Suprapubic skin (tissue), 4 donors: ENCODE measurements around the gene EEA1. TPM values are rescaled to one million over a fixed set of nuclear protein-coding genes. Genes with fewer than 3 reads are reported as not detected.

Experiments used
- DNase-seq, 2 donors: peaks; one replicate each; pipeline ENCODE4 v3.0.0-alpha.2; 2019; ENCODE audit warnings: low spot score in 2 of 2
- H3K27ac ChIP-seq: fragments of 200-600 bp; sonication (generic); one replicate; pipeline ENCODE4 v1.5.1; 2019
- H3K27me3 ChIP-seq: fragments of 200-600 bp; sonication (generic); one replicate; pipeline ENCODE4 v1.5.1; 2019
- H3K36me3 ChIP-seq: fragments of 200-600 bp; sonication (generic); one replicate; pipeline ENCODE4 v1.5.1; 2019
- H3K4me1 ChIP-seq: fragments of 200-600 bp; sonication (generic); one replicate; pipeline ENCODE4 v1.5.1; 2019
- H3K4me3 ChIP-seq: fragments of 200-600 bp; sonication (generic); one replicate; pipeline ENCODE4 v1.5.1; 2019; ENCODE audit warnings: mild to moderate bottlenecking
- H3K9me3 ChIP-seq: fragments of 200-600 bp; sonication (generic); one replicate; pipeline ENCODE4 v1.5.1; 2019
- EP300 ChIP-seq: sonication (generic); formaldehyde crosslinking; IDR thresholded peaks from one replicate; pipeline ENCODE4 v1.6.1; 2017; ENCODE audit warnings: antibody characterized with exemption
- POLR2A ChIP-seq, 2 donors: fragments of 450-650 bp; IDR thresholded peaks; one replicate each; pipeline ENCODE4 v1.6.1; 2017; ENCODE audit warnings: antibody characterized with exemption in 2 of 2, mild to moderate bottlenecking in 2 of 2, moderate library complexity in 2 of 2
- POLR2AphosphoS5 ChIP-seq, 3 donors: sonication (generic); formaldehyde crosslinking; IDR thresholded peaks; one replicate each; pipeline ENCODE4 v1.6.1; 2017; ENCODE audit warnings: antibody characterized with exemption in 3 of 3
- WGBS: methylation state at CpG from one replicate; pipeline ENCODE4 v1.1.5; 2018; 5-methylcytosine and 5-hydroxymethylcytosine counted together
- total RNA-seq, 4 donors: library from RNA; depleted of rRNA; stranded (reverse); fragments of >200 nt; gene quantifications; one replicate each; pipeline ENCODE4 v1.1.0, GENCODE V29; 2016
- TF ChIP-seq, protein P1 (sequence below), 2 donors: fragments of 200-600 bp in 1 of 2; fragments of 450-650 bp in 1 of 2; sonication (generic) in 1 of 2; IDR thresholded peaks; one replicate each; pipeline ENCODE4 v1.5.1; 2016 to 2019; ENCODE audit warnings: antibody characterized with exemption in 2 of 2, mild to moderate bottlenecking in 1 of 2, moderate library complexity in 1 of 2

The EEA1 gene
- total RNA-seq, 4 donors from 2014 or later, result 17.9 to 55.0 (median 23.2) TPM

GRCh38 chr12:92928421-92928961, 604 bp downstream of the EEA1 start:
- Histone ChIP-seq H3K4me1 (peaks cover 36% of the 10 kb centered on the region), H3K36me3 (no peaks in the 10 kb centered on the region), H3K27ac (peak overlapping the region; percentile 100), H3K4me3 (peak overlapping the region; percentile 86), H3K27me3 (no peaks in the 10 kb centered on the region), H3K9me3 (no peaks in the 10 kb centered on the region)
- DNase-seq, result peak; percentile 72 to 78
- TF ChIP-seq, protein P1, sequence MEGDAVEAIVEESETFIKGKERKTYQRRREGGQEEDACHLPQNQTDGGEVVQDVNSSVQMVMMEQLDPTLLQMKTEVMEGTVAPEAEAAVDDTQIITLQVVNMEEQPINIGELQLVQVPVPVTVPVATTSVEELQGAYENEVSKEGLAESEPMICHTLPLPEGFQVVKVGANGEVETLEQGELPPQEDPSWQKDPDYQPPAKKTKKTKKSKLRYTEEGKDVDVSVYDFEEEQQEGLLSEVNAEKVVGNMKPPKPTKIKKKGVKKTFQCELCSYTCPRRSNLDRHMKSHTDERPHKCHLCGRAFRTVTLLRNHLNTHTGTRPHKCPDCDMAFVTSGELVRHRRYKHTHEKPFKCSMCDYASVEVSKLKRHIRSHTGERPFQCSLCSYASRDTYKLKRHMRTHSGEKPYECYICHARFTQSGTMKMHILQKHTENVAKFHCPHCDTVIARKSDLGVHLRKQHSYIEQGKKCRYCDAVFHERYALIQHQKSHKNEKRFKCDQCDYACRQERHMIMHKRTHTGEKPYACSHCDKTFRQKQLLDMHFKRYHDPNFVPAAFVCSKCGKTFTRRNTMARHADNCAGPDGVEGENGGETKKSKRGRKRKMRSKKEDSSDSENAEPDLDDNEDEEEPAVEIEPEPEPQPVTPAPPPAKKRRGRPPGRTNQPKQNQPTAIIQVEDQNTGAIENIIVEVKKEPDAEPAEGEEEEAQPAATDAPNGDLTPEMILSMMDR (IDR thresholded peaks at IDR 0.05), result no peak
- TF ChIP-seq POLR2A (IDR thresholded peaks at IDR 0.05) (no peak), POLR2AphosphoS5 (IDR thresholded peaks at IDR 0.05) (no peak), EP300 (no peak)
- WGBS, result 0% methylated on average over 21 of the region's 49 CpGs

DNA sequence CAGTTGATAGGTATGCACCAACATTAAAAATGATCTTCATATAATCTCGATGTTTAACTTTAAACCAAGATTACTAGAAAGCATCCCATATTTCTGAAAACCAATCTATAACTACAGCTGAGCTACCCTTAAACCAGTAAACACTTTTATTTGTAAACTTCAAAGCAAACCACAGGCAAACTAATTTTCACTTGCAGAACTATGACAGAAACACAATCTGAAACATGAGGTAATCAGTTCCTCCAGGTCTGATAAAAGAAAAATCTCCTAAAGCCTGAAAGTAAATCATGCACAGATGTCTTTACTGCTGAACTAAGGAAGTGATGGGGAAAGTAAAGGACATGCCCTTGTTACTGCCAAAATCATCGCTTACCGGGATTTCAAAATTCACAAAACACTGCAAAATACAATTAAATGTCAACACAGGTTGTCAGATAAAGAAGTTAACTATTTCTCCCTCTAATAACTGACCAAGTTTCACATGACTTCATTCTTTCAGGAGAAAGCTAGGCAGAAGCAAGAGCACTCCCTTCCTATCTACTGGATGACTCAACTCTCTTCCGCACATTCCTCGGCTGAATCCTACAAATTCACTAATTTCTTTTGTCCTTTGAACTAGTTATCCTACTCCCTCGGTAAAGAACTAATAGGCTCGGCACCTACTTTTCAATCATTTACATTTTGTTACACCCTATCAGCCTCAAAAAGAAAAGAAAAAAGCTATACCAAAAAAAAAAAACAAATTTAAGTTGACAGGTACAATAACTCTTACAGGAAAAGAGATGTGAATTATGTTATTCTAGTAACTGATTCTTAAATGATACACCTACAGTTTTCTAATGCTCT, 1.4 kb downstream of the EEA1 start:
- Histone ChIP-seq H3K27me3 (no peaks in the 10 kb centered on the region), H3K36me3 (no peaks in the 10 kb centered on the region), H3K4me3 (peak overlapping the region; percentile 86), H3K9me3 (no peaks in the 10 kb centered on the region), H3K4me1 (peaks cover 36% of the 10 kb centered on the region), H3K27ac (peak overlapping the region; percentile 100)
- 5% methylated on average over 7 of the region's 7 CpGs for WGBS
- no peak for DNase-seq
- no peak for TF ChIP-seq POLR2A (IDR thresholded peaks at IDR 0.05)
- TF ChIP-seq, protein P1 (IDR thresholded peaks at IDR 0.05), result no peak
- no peak for TF ChIP-seq POLR2AphosphoS5 (IDR thresholded peaks at IDR 0.05)

DNA sequence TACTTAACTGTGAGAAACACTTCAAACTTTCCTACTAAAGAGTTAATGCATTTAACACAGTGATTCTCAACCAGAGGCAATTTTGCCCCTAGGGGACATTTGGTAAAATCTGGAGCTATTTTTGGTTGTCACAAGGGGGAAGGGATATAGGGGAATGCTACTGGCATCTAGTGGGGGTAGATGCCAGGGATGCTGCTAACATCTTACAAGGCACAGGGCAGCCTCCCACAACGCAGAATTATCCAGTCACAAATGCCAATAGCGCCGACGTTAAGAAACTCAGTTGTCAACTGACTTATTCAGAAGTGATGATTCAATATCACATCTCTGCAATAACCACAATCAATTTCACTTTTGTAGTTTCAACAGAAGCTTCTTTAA, 2.0 kb downstream of the EEA1 start:
- TF ChIP-seq, protein P1 (IDR thresholded peaks at IDR 0.05), result no peak
- TF ChIP-seq POLR2A (IDR thresholded peaks at IDR 0.05) (no peak), EP300 (no peak), POLR2AphosphoS5 (IDR thresholded peaks at IDR 0.05) (no peak)
- Histone ChIP-seq H3K36me3 (no peaks in the 10 kb centered on the region), H3K4me3 (peak overlapping the region; percentile 86), H3K4me1 (peaks cover 36% of the 10 kb centered on the region), H3K27me3 (no peaks in the 10 kb centered on the region), H3K27ac (peak overlapping the region; percentile 100), H3K9me3 (no peaks in the 10 kb centered on the region)
- WGBS, result 6% methylated on average over 4 of the region's 4 CpGs
- DNase-seq, result peak in 1 of 2 donors; percentile 71

DNA sequence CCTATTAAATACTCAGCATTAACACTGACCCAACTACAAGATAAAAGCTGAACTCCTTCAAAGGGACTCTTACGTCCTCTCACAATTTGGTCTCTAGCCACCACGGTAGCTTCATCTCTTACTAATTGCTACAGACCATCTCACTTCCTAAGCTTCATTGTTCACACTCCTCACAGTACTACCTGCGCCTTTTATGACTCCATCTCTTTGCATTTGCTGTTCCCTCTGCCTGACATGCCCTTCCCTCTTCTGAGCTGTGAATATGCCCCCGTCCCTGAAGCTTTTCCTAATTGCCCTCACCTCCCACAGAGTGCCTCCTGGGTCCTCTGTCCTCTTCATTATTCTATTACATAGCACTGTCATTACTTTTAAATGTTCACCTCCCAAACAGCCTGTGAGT, 2.5 kb downstream of the EEA1 start:
- Histone ChIP-seq H3K27ac (peak overlapping the region; percentile 100), H3K36me3 (no peaks in the 10 kb centered on the region), H3K4me3 (no peak overlapping the region), H3K4me1 (peaks cover 36% of the 10 kb centered on the region), H3K27me3 (no peaks in the 10 kb centered on the region), H3K9me3 (no peaks in the 10 kb centered on the region)
- 58% methylated on average over 4 of the region's 4 CpGs for WGBS
- TF ChIP-seq POLR2AphosphoS5 (IDR thresholded peaks at IDR 0.05) (no peak), POLR2A (IDR thresholded peaks at IDR 0.05) (no peak)
- no peak for DNase-seq

- TF ChIP-seq, protein P1 (IDR thresholded peaks at IDR 0.05), result no peak
- TF ChIP-seq POLR2AphosphoS5 (IDR thresholded peaks at IDR 0.05), result no peak
- TF ChIP-seq EP300, result no peak
- TF ChIP-seq POLR2A (IDR thresholded peaks at IDR 0.05), result no peak
- H3K4me3 ChIP-seq, result no peak overlapping the region
- WGBS, result 88% methylated on average over 1 of the region's 1 CpG
- H3K9me3 ChIP-seq, result no peaks in the 10 kb centered on the region
- H3K4me1 ChIP-seq, result peaks cover 12% of the 10 kb centered on the region
- no peaks in the 10 kb centered on the region for H3K36me3 ChIP-seq
- no peak overlapping the region for H3K27ac ChIP-seq
- DNase-seq, result no peak
- no peaks in the 10 kb centered on the region for H3K27me3 ChIP-seq
Observed at GRCh38 chr12:92921877-92922276, 7.2 kb downstream of the EEA1 start.
